T-cell (primary cell): ENCODE measurements around the gene PCBP3. TPM values are rescaled to one million over a fixed set of nuclear protein-coding genes. Genes with fewer than 3 reads are reported as not detected.

Experiments used
- ATAC-seq, 4 experiments: fragments of 200-7000 bp in 3 of 4; fragments of 150-1000 bp in 1 of 4; cut with Tn5 transposase; replicated peaks in 1 of 4; 1 replicate in 3 of 4; 2 replicates in 1 of 4; pipeline ENCODE4 v1.10.0; 2021; ENCODE audit warnings: moderate library complexity in 3 of 4, mild to moderate bottlenecking in 2 of 4, moderate number of reproducible peaks in 1 of 4
- CTCF ChIA-PET, 2 donors: fragments of 300-600 bp; sonication (Branson Sonifier 250); formaldehyde crosslinking; loops; one replicate each; lab custom pipeline; 2022; ENCODE audit warnings: antibody characterized with exemption in 2 of 2; lab: Charles Lee
- POLR2A ChIA-PET, 2 donors: fragments of 300-600 bp; sonication (Branson Sonifier 250); formaldehyde crosslinking; loops; one replicate each; lab custom pipeline; 2022; ENCODE audit warnings: antibody characterized with exemption in 2 of 2; lab: Charles Lee
- DNase-seq, 35 experiments: peaks; one replicate each; pipeline versions ENCODE4 v3.0.0 to v3.0.0-alpha.2; 2013 to 2023
- H3K27ac ChIP-seq: one replicate; pipeline ENCODE4 v1.5.1; 2013; ENCODE audit warnings: low read length
- H3K27me3 ChIP-seq, 2 experiments: replicated peaks in 1 of 2; 1 replicate in 1 of 2; 2 replicates in 1 of 2; pipeline versions ENCODE4 v1.6.1 to v1.7.0; 2013; ENCODE audit warnings: low read length in 1 of 2, mixed read lengths in 1 of 2; ENCODE audit not compliant: control insufficient read depth in 2 of 2, insufficient read depth in 2 of 2; ENCODE audit errors: extremely low read depth in 1 of 2
- H3K36me3 ChIP-seq, 2 donors: 1 replicate in 1 of 2; 2 replicates in 1 of 2; pipeline versions ENCODE4 v1.6.1 to v1.7.0; 2013; ENCODE audit warnings: low read length in 1 of 2; ENCODE audit not compliant: control insufficient read depth in 2 of 2, insufficient read depth in 1 of 2; ENCODE audit errors: extremely low read depth in 1 of 2
- H3K4me1 ChIP-seq, 2 experiments: 1 replicate in 1 of 2; 2 replicates in 1 of 2; pipeline versions ENCODE4 v1.6.1 to v1.7.0; 2013; ENCODE audit warnings: low read length in 2 of 2, mixed read lengths in 1 of 2; ENCODE audit not compliant: insufficient read depth in 2 of 2, control insufficient read depth in 1 of 2; ENCODE audit errors: extremely low read depth in 1 of 2
- H3K4me3 ChIP-seq, 2 donors: 1 replicate in 1 of 2; 2 replicates in 1 of 2; pipeline versions ENCODE4 v1.5.1 to v1.7.0; 2013; ENCODE audit warnings: mild to moderate bottlenecking in 2 of 2, low read length in 1 of 2, moderate library complexity in 1 of 2; ENCODE audit not compliant: control insufficient read depth in 1 of 2; ENCODE audit errors: extremely low read depth in 1 of 2
- H3K9me3 ChIP-seq: 2 replicates; pipeline ENCODE4 v1.7.0; 2013
- H3K27ac Mint-ChIP-seq, 2 donors: one replicate each; pipeline ENCODE4 v1.8.0; 2020 to 2021; ENCODE audit warnings: mild to moderate bottlenecking in 2 of 2, mixed read lengths in 2 of 2
- H3K27me3 Mint-ChIP-seq, 2 donors: one replicate each; pipeline ENCODE4 v1.8.0; 2021 to 2022; ENCODE audit warnings: mixed read lengths in 2 of 2
- H3K36me3 Mint-ChIP-seq: one replicate; pipeline ENCODE4 v1.8.0; 2021; ENCODE audit warnings: mixed read lengths
- H3K4me1 Mint-ChIP-seq, 3 donors: one replicate each; pipeline ENCODE4 v1.8.0; 2020 to 2022; ENCODE audit warnings: mixed read lengths in 3 of 3, mild to moderate bottlenecking in 1 of 3
- H3K4me3 Mint-ChIP-seq, 3 donors: one replicate each; pipeline ENCODE4 v1.8.0; 2020 to 2022; ENCODE audit warnings: mild to moderate bottlenecking in 3 of 3, mixed read lengths in 3 of 3, moderate library complexity in 3 of 3
- H3K9me3 Mint-ChIP-seq, 3 donors: one replicate each; pipeline ENCODE4 v1.8.0; 2020 to 2022; ENCODE audit warnings: mixed read lengths in 3 of 3
- WGBS: methylation state at CpG from one replicate; pipeline ENCODE4 v1.1.5; 2013; ENCODE audit warnings: missing lambda C conversion rate; ENCODE audit not compliant: insufficient coverage; 5-methylcytosine and 5-hydroxymethylcytosine counted together
- total RNA-seq, 35 experiments: library from RNA in 6 of 35; stranded (reverse) in 6 of 35; fragments of 120-200 nt in 1 of 35; gene quantifications; one replicate each; pipeline versions ENCODE4 v1.2.1 to v1.2.4 and lab custom pipeline; 2013 to 2026

PCBP3 gene
- total RNA-seq, 5 donors from 2014 or later (not counting 1 experiment from before 2014, with no cell fraction given): 1.5 to 4.2 (median 2.8) TPM

DNA sequence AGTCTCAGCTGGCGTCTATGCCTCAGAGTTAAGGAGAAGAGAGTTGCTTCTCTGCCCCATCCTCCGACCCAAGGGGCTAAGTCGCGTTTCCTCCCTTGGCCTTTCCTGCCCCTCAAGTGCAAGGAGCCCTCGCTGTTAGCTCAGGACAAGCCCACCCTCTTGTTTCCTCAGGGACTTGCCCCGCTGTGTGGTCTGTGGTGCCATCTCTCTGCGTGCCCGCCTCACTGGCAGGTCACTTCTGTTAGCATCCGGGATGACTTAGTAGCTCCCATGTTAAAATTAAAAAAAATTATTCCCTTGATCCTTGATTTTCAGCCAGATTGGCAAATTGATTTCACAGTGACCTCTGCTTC, 96.5 kb downstream of the PCBP3 start:
- CTCF ChIA-PET: no interaction called here

GRCh38 chr21:45740491-45741357, 97.2 kb downstream of the PCBP3 start:
- H3K9me3 ChIP-seq: no peaks in the 10 kb centered on the region
- H3K36me3 ChIP-seq: no peaks in the 10 kb centered on the region
- Mint-ChIP-seq H3K9me3 (no peaks in the 10 kb centered on the region), H3K27ac (no peak overlapping the region), H3K4me1 (peaks cover 0 to 9% (median 7%) of the 10 kb centered on the region in 3 donors), H3K27me3 (no peaks in the 10 kb centered on the region), H3K4me3 (no peak overlapping the region), H3K36me3 (peaks cover 4% of the 10 kb centered on the region)
- CTCF ChIA-PET: interaction anchor here in 1 of 2 donors (0.6 kb wide), 1 partner anchor 82 kb away, joined by 3 read pairs; no protein-coding TSS in a partner anchor
- ATAC-seq (peak in 1 of 4 experiments; percentile 15), DNase-seq (no peak)
- no peak overlapping the region for H3K27ac ChIP-seq
- H3K4me3 ChIP-seq: no peak overlapping the region
- POLR2A ChIA-PET: no interaction called here
- H3K27me3 ChIP-seq: peaks cover 0 to 7% of the 10 kb centered on the region in 2 experiments
- peaks cover 0 to 15% of the 10 kb centered on the region in 2 experiments for H3K4me1 ChIP-seq
- 92% methylated on average over 10 of the region's 14 CpGs for WGBS

More for the DNA sequence above, 96.5 kb downstream of the PCBP3 start:
- H3K27me3 ChIP-seq: peaks cover 0 to 10% of the 10 kb centered on the region in 2 experiments
- H3K27ac ChIP-seq: no peak overlapping the region
- no peak for ATAC-seq
- no peaks in the 10 kb centered on the region for H3K36me3 ChIP-seq
- peaks cover 0 to 15% of the 10 kb centered on the region in 2 experiments for H3K4me1 ChIP-seq
- Mint-ChIP-seq H3K27me3 (no peaks in the 10 kb centered on the region), H3K4me1 (peaks cover 0 to 9% (median 7%) of the 10 kb centered on the region in 3 donors), H3K4me3 (no peak overlapping the region), H3K27ac (no peak overlapping the region), H3K9me3 (no peaks in the 10 kb centered on the region), H3K36me3 (no peaks in the 10 kb centered on the region)
- no peak overlapping the region for H3K4me3 ChIP-seq
- WGBS: 83% methylated on average over 6 of the region's 9 CpGs
- no peaks in the 10 kb centered on the region for H3K9me3 ChIP-seq
- no peak for DNase-seq
- POLR2A ChIA-PET: no interaction called here

- CTCF ChIA-PET: interaction anchor here in 1 of 2 donors (0.6 kb wide), 1 partner anchor 81 kb away, joined by 3 read pairs; no protein-coding TSS in a partner anchor
- POLR2A ChIA-PET: no interaction called here
Measured at GRCh38 chr21:45741691-45742090, 98.2 kb downstream of the PCBP3 start.

GRCh38 chr21:45742247-45742646, 98.7 kb downstream of the PCBP3 start:
- no peaks in the 10 kb centered on the region for H3K9me3 Mint-ChIP-seq
- no peak overlapping the region for H3K4me3 Mint-ChIP-seq
- peaks cover 0 to 4% of the 10 kb centered on the region in 2 donors for H3K36me3 ChIP-seq
- peak overlapping the region in 1 of 2 donors; percentile 64 for H3K27ac Mint-ChIP-seq
- WGBS: no CpG with 5 or more reads among the region's 7 CpGs
- H3K4me1 Mint-ChIP-seq: peaks cover 0 to 9% (median 7%) of the 10 kb centered on the region in 3 donors
- DNase-seq: no peak
- no peaks in the 10 kb centered on the region for H3K9me3 ChIP-seq
- ChIA-PET POLR2A (no interaction called here), CTCF (no interaction called here)
- H3K27me3 Mint-ChIP-seq: no peaks in the 10 kb centered on the region
- peaks cover 4% of the 10 kb centered on the region for H3K36me3 Mint-ChIP-seq
- H3K4me1 ChIP-seq: peaks cover 0 to 15% of the 10 kb centered on the region in 2 experiments
- H3K4me3 ChIP-seq: no peak overlapping the region
- no peaks in the 10 kb centered on the region for H3K27me3 ChIP-seq
- ATAC-seq: no peak
- H3K27ac ChIP-seq: no peak overlapping the region

More at GRCh38 chr21:45741691-45742090, 98.2 kb downstream of the PCBP3 start:
- H3K4me3 Mint-ChIP-seq: no peak overlapping the region
- Histone ChIP-seq H3K4me1 (peaks cover 0 to 15% of the 10 kb centered on the region in 2 experiments), H3K36me3 (no peaks in the 10 kb centered on the region), H3K4me3 (no peak overlapping the region), H3K9me3 (no peaks in the 10 kb centered on the region), H3K27me3 (peaks cover 0 to 4% of the 10 kb centered on the region in 2 experiments), H3K27ac (no peak overlapping the region)
- ATAC-seq: no peak
- peaks cover 0 to 9% (median 7%) of the 10 kb centered on the region in 3 donors for H3K4me1 Mint-ChIP-seq
- WGBS: 50% methylated on average over 4 of the region's 6 CpGs
- peak overlapping the region; percentile 16 to 64 for H3K27ac Mint-ChIP-seq
- H3K36me3 Mint-ChIP-seq: peaks cover 4% of the 10 kb centered on the region
- no peaks in the 10 kb centered on the region for H3K27me3 Mint-ChIP-seq
- DNase-seq: no peak
- H3K9me3 Mint-ChIP-seq: no peaks in the 10 kb centered on the region

GRCh38 chr21:45745256-45745655, 101.7 kb downstream of the PCBP3 start:
- Mint-ChIP-seq H3K4me1 (peaks cover 7 to 13% (median 9%) of the 10 kb centered on the region in 3 donors), H3K27me3 (no peaks in the 10 kb centered on the region), H3K9me3 (no peaks in the 10 kb centered on the region), H3K27ac (no peak overlapping the region), H3K4me3 (no peak overlapping the region), H3K36me3 (peaks cover 4% of the 10 kb centered on the region)
- ChIA-PET CTCF (no interaction called here), POLR2A (no interaction called here)
- WGBS: 82% methylated on average over 6 of the region's 7 CpGs
- DNase-seq (no peak), ATAC-seq (no peak)
- no peaks in the 10 kb centered on the region for H3K27me3 ChIP-seq
- H3K27ac ChIP-seq: no peak overlapping the region
- H3K36me3 ChIP-seq: peaks cover 0 to 4% of the 10 kb centered on the region in 2 donors
- H3K9me3 ChIP-seq: no peaks in the 10 kb centered on the region
- H3K4me3 ChIP-seq: no peak overlapping the region
- H3K4me1 ChIP-seq: no peaks in the 10 kb centered on the region

DNA sequence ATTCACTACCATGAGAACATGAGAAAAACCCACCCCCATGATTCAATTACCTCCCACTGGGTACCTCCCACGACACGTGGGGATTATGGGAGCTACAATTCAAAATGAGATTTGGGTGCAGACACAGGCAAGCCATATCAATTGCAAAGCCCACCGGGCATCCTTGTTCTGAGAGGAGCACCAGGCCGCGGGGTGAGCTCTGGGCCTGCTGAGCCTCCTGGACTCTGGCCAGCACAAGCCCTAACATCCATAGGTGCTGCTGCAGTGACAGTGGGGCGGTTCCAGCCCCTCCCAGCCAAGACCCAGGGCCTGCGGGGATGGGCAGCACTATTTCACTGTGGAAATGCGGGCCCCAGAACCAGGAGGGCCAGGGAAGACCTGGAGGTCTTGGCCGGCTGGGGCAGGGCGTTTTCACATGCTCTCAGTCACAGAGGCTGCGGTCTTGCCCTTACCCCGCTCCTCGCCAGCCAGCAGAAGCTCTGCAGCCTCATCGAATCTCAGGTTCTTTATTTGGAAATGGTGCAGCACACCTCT, 103.8 kb downstream of the PCBP3 start:
- WGBS: 91% methylated on average over 13 of the region's 14 CpGs
- no peaks in the 10 kb centered on the region for H3K4me1 ChIP-seq
- Mint-ChIP-seq H3K9me3 (no peaks in the 10 kb centered on the region), H3K4me1 (peaks cover 2 to 18% (median 3%) of the 10 kb centered on the region in 3 donors), H3K27me3 (no peaks in the 10 kb centered on the region), H3K36me3 (peaks cover 4% of the 10 kb centered on the region), H3K4me3 (no peak overlapping the region), H3K27ac (no peak overlapping the region)
- no peaks in the 10 kb centered on the region for H3K9me3 ChIP-seq
- no peaks in the 10 kb centered on the region for H3K27me3 ChIP-seq
- ChIA-PET POLR2A (no interaction called here), CTCF (no interaction called here)
- peaks cover 0 to 4% of the 10 kb centered on the region in 2 donors for H3K36me3 ChIP-seq
- no peak overlapping the region for H3K4me3 ChIP-seq
- DNase-seq: no peak
- ATAC-seq: no peak
- no peak overlapping the region for H3K27ac ChIP-seq
